ENCODE results near the gene C5.

The C5 gene

GRCh38 chr9:120904061-120904977 lies 145.8 kb downstream of the C5 start:
- DNase-seq = no peak

GRCh38 chr9:120902569-120903535 lies 147.2 kb downstream of the C5 start:
- DNase-seq = no peak

Data from activated CD4-positive, alpha-beta T cell treated with anti-CD3 and anti-CD28 coated beads for 48 hours (primary cell).